Esophagus (tissue), 2 donors: ENCODE results near the gene IRF1. TPM values are rescaled to one million over a fixed set of nuclear protein-coding genes. Genes with fewer than 3 reads are reported as not detected.
"Not testable (repeated sequence)": the region's sequence is repeated elsewhere in the genome, so short reads cannot be mapped to it uniquely, and the experiment has no call there.

Source experiments
- H3K27ac ChIP-seq, 2 donors: one replicate each; pipeline ENCODE4 v1.5.1; 2013; ENCODE audit warnings: low read depth in 2 of 2, mild to moderate bottlenecking in 2 of 2, inconsistent platforms in 1 of 2, low read length in 1 of 2, moderate library complexity in 1 of 2
- H3K27me3 ChIP-seq, 2 donors: one replicate each; pipeline ENCODE4 v1.6.1; 2013; ENCODE audit warnings: low read length in 2 of 2, control low read depth in 1 of 2, mild to moderate bottlenecking in 1 of 2; ENCODE audit not compliant: insufficient read depth in 2 of 2, control insufficient read depth in 1 of 2
- H3K36me3 ChIP-seq, 2 donors: one replicate each; pipeline ENCODE4 v1.6.1; 2013; ENCODE audit warnings: low read length in 1 of 2; ENCODE audit not compliant: control insufficient read depth in 2 of 2, insufficient read depth in 2 of 2
- H3K4me1 ChIP-seq, 2 donors: one replicate each; pipeline ENCODE4 v1.6.1; 2013; ENCODE audit warnings: low read length in 1 of 2; ENCODE audit not compliant: control insufficient read depth in 2 of 2, insufficient read depth in 2 of 2
- H3K4me3 ChIP-seq, 2 donors: one replicate each; pipeline ENCODE4 v1.5.1; 2013; ENCODE audit warnings: low read length in 2 of 2, mild to moderate bottlenecking in 2 of 2, low read depth in 1 of 2, moderate library complexity in 1 of 2
- H3K9me3 ChIP-seq, 2 donors: one replicate each; pipeline ENCODE4 v1.6.1; 2013; ENCODE audit warnings: mild to moderate bottlenecking in 2 of 2, low read depth in 1 of 2, low read length in 1 of 2, moderate library complexity in 1 of 2; ENCODE audit not compliant: control insufficient read depth in 2 of 2, insufficient read depth in 1 of 2
- WGBS, 2 donors: extraction: QIAGEN DNeasy Blood & Tissue Kit; methylation state at CpG; one replicate each; pipeline ENCODE4 v1.1.7; 2013; 5-methylcytosine and 5-hydroxymethylcytosine counted together
- polyA plus RNA-seq, 2 donors: library from polyadenylated mRNA; stranded (reverse); fragments of 200-250 nt; gene quantifications; one replicate each; pipeline ENCODE4 v1.2.3, GENCODE V29; 2013
- donor health status: healthy with polysubstance abuse.
- donor health status: Bipolar disorder and iron deficiency.

IRF1 gene
- polyA plus RNA-seq, 2 donors: 7.5 to 14.2 TPM

GRCh38 chr5:132488590-132488989 lies 2.0 kb downstream of the IRF1 start:
- 22 to 27% methylated on average over 2 of the region's 2 CpGs for WGBS, 2 donors
- Histone ChIP-seq H3K36me3 (peaks cover 25 to 41% of the 10 kb centered on the region in 2 donors), H3K9me3 (no peaks in the 10 kb centered on the region), H3K27ac (no peak overlapping the region), H3K4me3 (peak overlapping the region; percentile 89 to 91), H3K4me1 (peaks cover 15 to 40% of the 10 kb centered on the region in 2 donors), H3K27me3 (no peaks in the 10 kb centered on the region)

GRCh38 chr5:132487841-132488555 lies 2.6 kb downstream of the IRF1 start:
- 46 to 51% methylated on average over 3 of the region's 3 CpGs for WGBS, 2 donors
- Histone ChIP-seq H3K4me1 (peaks cover 15 to 40% of the 10 kb centered on the region in 2 donors), H3K4me3 (peak overlapping the region in 1 of 2 donors; percentile 91), H3K27me3 (no peaks in the 10 kb centered on the region), H3K36me3 (peaks cover 29 to 46% of the 10 kb centered on the region in 2 donors), H3K27ac (peak overlapping the region in 1 of 2 donors; percentile 48), H3K9me3 (no peaks in the 10 kb centered on the region)

DNA sequence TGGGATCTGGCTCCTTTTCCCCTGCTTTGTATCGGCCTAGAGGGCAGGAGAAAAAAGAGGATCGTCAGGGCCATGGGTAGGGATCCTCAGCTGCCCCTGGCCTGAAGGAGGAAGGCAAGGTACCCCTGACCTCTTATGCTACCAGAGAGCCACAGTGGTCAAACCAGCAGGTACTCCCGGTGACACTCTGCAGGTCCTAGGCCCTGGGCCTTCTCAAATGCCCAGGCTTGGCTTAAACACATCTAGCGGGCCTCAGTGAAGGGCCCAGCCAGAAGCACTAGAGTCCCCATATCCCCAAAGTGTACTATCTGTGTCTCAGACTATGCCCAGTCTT lies 3.5 kb downstream of the IRF1 start:
- peaks cover 15 to 39% of the 10 kb centered on the region in 2 donors for H3K4me1 ChIP-seq
- H3K9me3 ChIP-seq: no peaks in the 10 kb centered on the region
- WGBS, 2 donors: 69 to 73% methylated on average over 4 of the region's 4 CpGs
- peak overlapping the region in 1 of 2 donors; percentile 13 for H3K27ac ChIP-seq
- no peak overlapping the region for H3K4me3 ChIP-seq
- H3K36me3 ChIP-seq: peaks cover 29 to 46% of the 10 kb centered on the region in 2 donors
- H3K27me3 ChIP-seq: no peaks in the 10 kb centered on the region

GRCh38 chr5:132486318-132487094 lies 4.1 kb downstream of the IRF1 start:
- Histone ChIP-seq H3K36me3 (peaks cover 29 to 46% of the 10 kb centered on the region in 2 donors), H3K27ac (peak overlapping the region in 1 of 2 donors; percentile 11)

GRCh38 chr5:132485641-132486317 lies 4.8 kb downstream of the IRF1 start:
- Histone ChIP-seq H3K36me3 (peaks cover 29 to 46% of the 10 kb centered on the region in 2 donors), H3K4me1 (peaks cover 11 to 28% of the 10 kb centered on the region in 2 donors)

More at GRCh38 chr5:132486318-132487094, 4.1 kb downstream of the IRF1 start:
- 83% methylated on average over 14 of the region's 14 CpGs for WGBS, 2 donors
- H3K9me3 ChIP-seq: no peaks in the 10 kb centered on the region
- peaks cover 12 to 33% of the 10 kb centered on the region in 2 donors for H3K4me1 ChIP-seq
- H3K4me3 ChIP-seq: no peak overlapping the region
- H3K27me3 ChIP-seq: no peaks in the 10 kb centered on the region

GRCh38 chr5:132484876-132485640 lies 5.5 kb downstream of the IRF1 start:
- H3K36me3 ChIP-seq: peaks cover 29 to 46% of the 10 kb centered on the region in 2 donors

More at GRCh38 chr5:132485641-132486317, 4.8 kb downstream of the IRF1 start:
- H3K9me3 ChIP-seq: no peaks in the 10 kb centered on the region
- no peak overlapping the region for H3K4me3 ChIP-seq
- no peaks in the 10 kb centered on the region for H3K27me3 ChIP-seq
- WGBS, 2 donors: 62 to 66% methylated on average over 6 of the region's 6 CpGs
- peak overlapping the region in 1 of 2 donors; percentile 47 for H3K27ac ChIP-seq

DNA sequence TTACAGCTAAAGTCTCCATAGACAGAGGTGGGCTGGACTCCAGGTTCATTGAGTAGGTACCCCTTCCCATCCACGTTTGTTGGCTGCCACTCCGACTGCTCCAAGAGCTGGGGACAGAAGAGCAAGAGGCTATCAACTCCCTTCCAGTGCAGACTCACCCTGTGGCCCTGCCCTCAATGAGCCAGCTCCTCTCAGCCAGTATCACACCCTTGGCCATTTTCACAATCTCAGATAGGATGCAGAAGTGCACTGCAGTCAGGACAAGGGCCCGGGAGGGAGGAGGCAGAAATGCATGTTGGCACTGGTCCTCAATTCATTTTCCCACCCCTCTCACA lies 6.2 kb downstream of the IRF1 start:
- H3K36me3 ChIP-seq: peaks cover 29 to 46% of the 10 kb centered on the region in 2 donors
- no peak overlapping the region for H3K4me3 ChIP-seq
- no peaks in the 10 kb centered on the region for H3K27me3 ChIP-seq
- no peaks in the 10 kb centered on the region for H3K9me3 ChIP-seq
- WGBS, 2 donors: 59 to 77% methylated on average over 3 of the region's 3 CpGs
- no peak overlapping the region for H3K27ac ChIP-seq
- peaks cover 11 to 28% of the 10 kb centered on the region in 2 donors for H3K4me1 ChIP-seq

More at GRCh38 chr5:132484876-132485640, 5.5 kb downstream of the IRF1 start:
- H3K27ac ChIP-seq: peak overlapping the region in 1 of 2 donors; percentile 47
- H3K9me3 ChIP-seq, H3K27me3 ChIP-seq, H3K4me3 ChIP-seq: not testable (repeated sequence)
- H3K4me1 ChIP-seq: peaks cover 11 to 28% of the 10 kb centered on the region in 2 donors
- WGBS, 2 donors: 61 to 70% methylated on average over 12 of the region's 12 CpGs

DNA sequence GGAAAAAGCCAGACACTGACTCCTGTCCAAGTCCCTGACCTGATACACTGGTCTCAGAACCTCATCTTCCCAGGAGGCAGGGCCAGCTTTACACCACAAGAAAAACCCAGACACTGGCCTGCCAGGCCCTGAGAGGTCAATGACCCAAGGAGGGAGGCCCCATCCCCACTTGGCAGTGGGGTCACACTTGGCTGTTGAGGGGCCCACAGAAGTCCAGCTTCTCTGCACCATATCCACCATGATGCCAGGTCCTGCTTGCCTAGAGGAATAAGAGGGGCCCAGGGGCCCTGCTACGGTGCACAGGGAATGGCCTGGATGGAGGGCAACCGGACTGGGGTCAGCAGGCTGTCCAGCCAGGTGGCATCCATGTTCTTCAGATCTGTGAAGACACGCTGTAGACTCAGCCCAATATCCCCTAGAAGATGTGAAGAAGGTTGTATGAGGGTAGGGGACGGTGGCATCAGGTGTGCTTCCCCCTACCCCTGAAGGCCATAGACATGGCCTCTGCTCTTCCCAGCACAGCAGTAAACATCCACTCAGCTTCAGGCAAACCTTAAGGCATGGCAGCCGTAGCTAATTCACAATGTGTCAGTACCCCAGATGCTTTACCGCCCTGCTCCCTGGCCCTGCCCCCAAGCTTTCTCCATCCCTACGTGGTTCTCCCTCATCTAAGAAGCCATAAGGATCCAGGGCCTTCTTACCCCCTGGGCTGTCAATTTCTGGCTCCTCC lies 6.7 kb downstream of the IRF1 start:
- Histone ChIP-seq H3K4me1 (peaks cover 11 to 23% of the 10 kb centered on the region in 2 donors), H3K27me3 (no peaks in the 10 kb centered on the region), H3K9me3 (no peaks in the 10 kb centered on the region), H3K4me3 (no peak overlapping the region), H3K36me3 (peaks cover 29 to 42% of the 10 kb centered on the region in 2 donors), H3K27ac (no peak overlapping the region)
- 81 to 93% methylated on average over 7 of the region's 7 CpGs for WGBS, 2 donors
